H1 (cell line): ENCODE measurements around the gene GALNT15. TPM values are rescaled to one million over a fixed set of nuclear protein-coding genes. Genes with fewer than 3 reads are reported as not detected.

Source experiments
- CTCF ChIA-PET: fragments of 300-600 bp; sonication (Branson Sonifier 250); formaldehyde crosslinking; loops from one replicate; lab custom pipeline; 2021; ENCODE audit not compliant: partially characterized antibody; lab: Charles Lee
- POLR2A ChIA-PET: fragments of 300-600 bp; sonication (Branson Sonifier 250); formaldehyde crosslinking; loops from one replicate; lab custom pipeline; 2021; ENCODE audit warnings: inconsistent platforms; ENCODE audit not compliant: partially characterized antibody; lab: Charles Lee
- DNase-seq, 2 experiments: peaks; one replicate each; pipeline versions ENCODE4 v3.0.0 to v3.0.0-alpha.2; 2010 to 2022; ENCODE audit warnings: low spot score in 2 of 2, low read depth in 1 of 2, mixed read lengths in 1 of 2
- FAIRE-seq: peaks from 2 replicates; lab custom pipeline; 2011; peaks lifted over from hg19 to GRCh38; lab: Jason Lieb, UNC
- H2AFZ ChIP-seq: 2 replicates; pipeline ENCODE4 v1.8.1; 2012; ENCODE audit warnings: low read length, inconsistent platforms
- H2AK5ac ChIP-seq: 2 replicates; pipeline ENCODE4 v1.6.1; 2013; ENCODE audit warnings: low read depth, low read length
- H2BK120ac ChIP-seq: replicated peaks from 2 replicates; pipeline ENCODE3; 2013; ENCODE audit warnings: low read depth, low read length, inconsistent platforms
- H2BK12ac ChIP-seq: 2 replicates; pipeline ENCODE4 v1.6.1; 2013; ENCODE audit warnings: low read depth, low read length
- H2BK15ac ChIP-seq: 2 replicates; pipeline ENCODE4 v1.6.1; 2013; ENCODE audit warnings: low read length
- H2BK20ac ChIP-seq: 2 replicates; pipeline ENCODE4 v1.6.1; 2013; ENCODE audit warnings: low read length
- H2BK5ac ChIP-seq: 2 replicates; pipeline ENCODE4 v1.6.1; 2013; ENCODE audit warnings: low read depth, low read length
- H3K14ac ChIP-seq: 2 replicates; pipeline ENCODE4 v1.6.1; 2013; ENCODE audit warnings: inconsistent platforms; ENCODE audit not compliant: insufficient read length
- H3K18ac ChIP-seq: 2 replicates; pipeline ENCODE4 v1.6.1; 2013; ENCODE audit warnings: low read length; ENCODE audit errors: extremely low read depth
- H3K23ac ChIP-seq: 2 replicates; pipeline ENCODE4 v1.6.1; 2013; ENCODE audit warnings: inconsistent platforms; ENCODE audit not compliant: insufficient read length
- H3K23me2 ChIP-seq: 2 replicates; pipeline ENCODE4 v1.6.1; 2013; ENCODE audit warnings: low read depth, low read length
- H3K27ac ChIP-seq: 2 replicates; pipeline ENCODE4 v1.6.1; 2011; ENCODE audit warnings: low read depth, low read length, inconsistent platforms
- H3K27me3 ChIP-seq, 4 experiments: replicated peaks in 1 of 4; 1 replicate in 1 of 4; 2 replicates in 3 of 4; pipeline versions ENCODE4 v1.6.1 to v1.8.1; 2011 to 2013; ENCODE audit warnings: low read length in 3 of 4, mild to moderate bottlenecking in 3 of 4, inconsistent platforms in 2 of 4, mixed read lengths in 2 of 4, moderate library complexity in 1 of 4; ENCODE audit not compliant: control insufficient read depth in 3 of 4, insufficient read depth in 3 of 4; ENCODE audit errors: extremely low read depth in 1 of 4
- H3K36me3 ChIP-seq, 4 experiments: 2 replicates each; pipeline versions ENCODE4 v1.6.1 to v1.8.1; 2011 to 2013; ENCODE audit warnings: mild to moderate bottlenecking in 4 of 4, low read length in 3 of 4, moderate library complexity in 2 of 4, control low read depth in 1 of 4, inconsistent platforms in 1 of 4; ENCODE audit not compliant: insufficient read depth in 4 of 4, control insufficient read depth in 2 of 4
- H3K4ac ChIP-seq: replicated peaks from 2 replicates; pipeline ENCODE3; 2013; ENCODE audit warnings: low read length, low read depth, mixed read lengths, inconsistent platforms; ENCODE audit not compliant: insufficient read length
- H3K4me1 ChIP-seq, 4 experiments: replicated peaks in 1 of 4; 1 replicate in 1 of 4; 2 replicates in 3 of 4; pipeline versions ENCODE4 v1.6.1 to v1.8.1; 2011 to 2013; ENCODE audit warnings: low read length in 3 of 4, inconsistent platforms in 2 of 4, mixed read lengths in 1 of 4; ENCODE audit not compliant: insufficient read depth in 4 of 4, control insufficient read depth in 3 of 4
- H3K4me2 ChIP-seq, 2 experiments: 2 replicates each; pipeline versions ENCODE4 v1.6.1 to v1.8.1; 2011 to 2013; ENCODE audit warnings: low read depth in 2 of 2, low read length in 2 of 2, control low read depth in 1 of 2, inconsistent platforms in 1 of 2, mild to moderate bottlenecking in 1 of 2; ENCODE audit not compliant: insufficient read depth in 1 of 2
- H3K4me3 ChIP-seq, 4 experiments: fragments of 200-600, 300-600 bp in 1 of 4; sonication (generic), shearing (Covaris generic), sonication (Bioruptor Twin) in 1 of 4; 2 replicates each; pipeline versions ENCODE4 v1.5.1 to v1.8.1; 2011 to 2016; ENCODE audit warnings: low read length in 4 of 4, low read depth in 3 of 4, control low read depth in 2 of 4, inconsistent platforms in 2 of 4, mild to moderate bottlenecking in 2 of 4, mixed read lengths in 1 of 4, moderate library complexity in 1 of 4; ENCODE audit not compliant: insufficient read depth in 2 of 4; ENCODE audit errors: extremely low read depth in 1 of 4
- H3K56ac ChIP-seq: replicated peaks from 2 replicates; pipeline ENCODE3; 2013; ENCODE audit warnings: low read depth, mild to moderate bottlenecking, mixed read lengths, low read length, inconsistent platforms; ENCODE audit not compliant: insufficient read length
- H3K79me1 ChIP-seq: 2 replicates; pipeline ENCODE4 v1.6.1; 2013; ENCODE audit warnings: low read depth, low read length, control low read depth
- H3K79me2 ChIP-seq, 2 experiments: 2 replicates each; pipeline versions ENCODE4 v1.6.1 to v1.8.1; 2012 to 2013; ENCODE audit warnings: low read length in 2 of 2, mild to moderate bottlenecking in 2 of 2, inconsistent platforms in 1 of 2; ENCODE audit not compliant: insufficient read depth in 2 of 2, control insufficient read depth in 1 of 2
- H3K9ac ChIP-seq, 4 experiments: replicated peaks in 1 of 4; 1 replicate in 1 of 4; 2 replicates in 3 of 4; pipeline versions ENCODE4 v1.6.1 to v1.8.1; 2011 to 2013; ENCODE audit warnings: low read depth in 3 of 4, low read length in 3 of 4, control low read depth in 2 of 4, mild to moderate bottlenecking in 2 of 4, moderate library complexity in 2 of 4, inconsistent platforms in 1 of 4; ENCODE audit errors: extremely low read depth in 1 of 4
- H3K9me3 ChIP-seq, 2 experiments: 2 replicates each; pipeline versions ENCODE4 v1.6.1 to v1.8.1; 2012 to 2013; ENCODE audit warnings: mild to moderate bottlenecking in 2 of 2, moderate library complexity in 2 of 2, control low read depth in 1 of 2, inconsistent platforms in 1 of 2, low read depth in 1 of 2, low read length in 1 of 2, mixed read lengths in 1 of 2; ENCODE audit not compliant: insufficient read depth in 2 of 2
- H4K20me1 ChIP-seq, 2 experiments: replicated peaks in 1 of 2; 2 replicates each; pipeline versions ENCODE3 to v1.8.1; 2011 to 2013; ENCODE audit warnings: inconsistent platforms in 2 of 2, low read length in 2 of 2, mild to moderate bottlenecking in 1 of 2; ENCODE audit not compliant: insufficient read depth in 2 of 2, control insufficient read depth in 1 of 2
- H4K5ac ChIP-seq: 2 replicates; pipeline ENCODE4 v1.6.1; 2013; ENCODE audit warnings: low read length, low read depth, mixed read lengths, inconsistent platforms; ENCODE audit not compliant: insufficient read length
- H4K8ac ChIP-seq: 2 replicates; pipeline ENCODE4 v1.8.0; 2013; ENCODE audit warnings: mild to moderate bottlenecking, moderate library complexity, low read length, inconsistent platforms; ENCODE audit not compliant: insufficient read depth; ENCODE audit errors: extremely low read depth
- H4K91ac ChIP-seq: replicated peaks from 2 replicates; pipeline ENCODE3; 2013; ENCODE audit warnings: low read length, mixed read lengths, inconsistent platforms; ENCODE audit not compliant: insufficient read length
- KDM5A ChIP-seq: fragments of 200-600 bp; IDR thresholded peaks from 2 replicates; pipeline ENCODE4 v1.7.1; 2012; ENCODE audit warnings: mild to moderate bottlenecking, low read length, inconsistent platforms, mixed read lengths
- POLR2AphosphoS5 ChIP-seq: IDR thresholded peaks from 2 replicates; pipeline ENCODE4 v1.6.1; 2011; ENCODE audit warnings: low read depth, low read length
- WGBS, 2 experiments: shearing (Covaris generic) in 1 of 2; methylation state at CpG; one replicate each; pipeline versions ENCODE4 v1.1.6 to v1.1.7; 2013 to 2015; ENCODE audit warnings: low lambda C conversion rate in 2 of 2, mixed read lengths in 2 of 2, inconsistent platforms in 1 of 2, low coverage in 1 of 2, missing lambda C conversion rate in 1 of 2; ENCODE audit not compliant: insufficient replicate concordance in 2 of 2, insufficient coverage in 1 of 2, insufficient read length in 1 of 2; ENCODE audit errors: extremely low coverage in 1 of 2, missing lambda C conversion rate in 1 of 2; 5-methylcytosine and 5-hydroxymethylcytosine counted together
- polyA plus RNA-seq, 7 experiments: library from polyadenylated mRNA; depleted of rRNA in 3 of 7; stranded (reverse) in 5 of 7; unstranded in 2 of 7; fragments of >200 nt in 5 of 7; fragments of 200-250 nt in 2 of 7; gene quantifications; 1 replicate in 5 of 7; 2 replicates in 1 of 7; 4 replicates in 1 of 7; pipeline versions ENCODE4 v1.2.1 to v1.2.3, GENCODE V29; 2011 to 2013; ENCODE audit warnings: missing spikeins in 2 of 7, mixed read lengths in 2 of 7
- total RNA-seq: library from RNA; stranded (reverse); fragmentation: NEBNext Ultra II Directional; extraction: Animal tissue kit (Norgen Biotek cat#: 25700); gene quantifications from 2 replicates; pipeline ENCODE4 v1.2.1, GENCODE V29; 2021

GALNT15 gene
- total and polyA plus RNA-seq, 2 of the 8 experiments (the other 6 are each of a cell fraction or from before 2014, with no cell fraction given) = 0.02 TPM; not detected in 1

GRCh38 chr3:16227566-16227965 is 53.1 kb downstream of the GALNT15 start:
- H2BK12ac ChIP-seq = no peak overlapping the region
- no peak overlapping the region for H2BK5ac ChIP-seq
- H3K9me3 ChIP-seq = no peaks in the 10 kb centered on the region
- H2BK120ac ChIP-seq = no peak overlapping the region
- no peak overlapping the region for H2AK5ac ChIP-seq
- no peaks in the 10 kb centered on the region for H3K4me1 ChIP-seq
- H3K14ac ChIP-seq = no peak overlapping the region
- H3K4me3 ChIP-seq = no peak overlapping the region
- DNase-seq = no peak
- no peak overlapping the region for H2BK20ac ChIP-seq
- no peak overlapping the region for H2AFZ ChIP-seq
- no peak overlapping the region for H2BK15ac ChIP-seq
- H3K4ac ChIP-seq = no peak overlapping the region
- H4K8ac ChIP-seq = no peak overlapping the region
- no peak for TF ChIP-seq KDM5A
- TF ChIP-seq POLR2AphosphoS5 = no peak
- no peak overlapping the region for H4K5ac ChIP-seq
- no peak overlapping the region for H3K27ac ChIP-seq
- no peak overlapping the region for H3K18ac ChIP-seq
- no peak overlapping the region for H3K56ac ChIP-seq
- no peaks in the 10 kb centered on the region for H3K79me1 ChIP-seq
- no peaks in the 10 kb centered on the region for H4K20me1 ChIP-seq
- no peak overlapping the region for H3K23ac ChIP-seq
- ChIA-PET POLR2A (no interaction called here), CTCF (interaction anchor here (0.7 to 1.6 kb wide), 3 partner anchors 16 to 139 kb away, joined by 3 read pairs; no protein-coding TSS in a partner anchor)
- H3K79me2 ChIP-seq = no peaks in the 10 kb centered on the region
- no peaks in the 10 kb centered on the region for H3K23me2 ChIP-seq
- WGBS, 2 experiments = 100% methylated on average over 1 of the region's 1 CpG; no CpG with 5 or more reads in 1 of the 2 experiments
- no peak overlapping the region for H3K9ac ChIP-seq
- H3K4me2 ChIP-seq = no peak overlapping the region
- no peak for FAIRE-seq
- no peak overlapping the region for H4K91ac ChIP-seq
- H3K27me3 ChIP-seq = no peaks in the 10 kb centered on the region
- no peaks in the 10 kb centered on the region for H3K36me3 ChIP-seq
